ENCODE measurements around the gene STN1.
A peak's percentile ranks its signal among the peaks of the same experiment; 100 is the strongest.

Gene STN1

GRCh38 chr10:103879409-103879808 lies 38.6 kb downstream of the STN1 start:
- TF ChIP-seq GATA2 (IDR thresholded peaks at IDR 0.05; ENCODE audit: low read depth, low read length) (no peak), GATA3 (IDR thresholded peaks at IDR 0.05; ENCODE audit: low read depth, low read length) (no peak)

- TF ChIP-seq GATA3 (IDR thresholded peaks at IDR 0.05; ENCODE audit: low read depth, low read length) (no peak), GATA2 (IDR thresholded peaks at IDR 0.05; ENCODE audit: low read depth, low read length) (no peak)
These were observed 40.1 kb downstream of the STN1 start for GRCh38 chr10:103877861-103878260.

- peak; percentile 96 for TF ChIP-seq GATA2 (IDR thresholded peaks at IDR 0.05; ENCODE audit: low read depth, low read length)
- peak; percentile 64; the same call in 1 of the 2 replicates for TF ChIP-seq GATA3 (IDR thresholded peaks at IDR 0.05; ENCODE audit: low read depth, low read length)
These were observed 41.8 kb downstream of the STN1 start for GRCh38 chr10:103876155-103876554.

GRCh38 chr10:103874730-103875129 lies 43.3 kb downstream of the STN1 start:
- TF ChIP-seq GATA3 (IDR thresholded peaks at IDR 0.05; ENCODE audit: low read depth, low read length) = no peak
- peak; percentile 47 for TF ChIP-seq GATA2 (IDR thresholded peaks at IDR 0.05; ENCODE audit: low read depth, low read length)

GRCh38 chr10:103872137-103872931 lies 45.6 kb downstream of the STN1 start:
- no peak for TF ChIP-seq GATA2 (IDR thresholded peaks at IDR 0.05; ENCODE audit: low read depth, low read length)
- TF ChIP-seq GATA3 (IDR thresholded peaks at IDR 0.05; ENCODE audit: low read depth, low read length) = no peak

- TF ChIP-seq GATA3 (IDR thresholded peaks at IDR 0.05; ENCODE audit: low read depth, low read length) = no peak
- TF ChIP-seq GATA2 (IDR thresholded peaks at IDR 0.05; ENCODE audit: low read depth, low read length) = no peak
These were observed 47.0 kb downstream of the STN1 start for GRCh38 chr10:103871006-103871405.

- TF ChIP-seq GATA2 (IDR thresholded peaks at IDR 0.05; ENCODE audit: low read depth, low read length) (no peak), GATA3 (IDR thresholded peaks at IDR 0.05; ENCODE audit: low read depth, low read length) (no peak)
These were observed 47.5 kb downstream of the STN1 start for GRCh38 chr10:103870516-103870915.

GRCh38 chr10:103869336-103869735 lies 48.6 kb downstream of the STN1 start:
- no peak for TF ChIP-seq GATA3 (IDR thresholded peaks at IDR 0.05; ENCODE audit: low read depth, low read length)
- no peak for TF ChIP-seq GATA2 (IDR thresholded peaks at IDR 0.05; ENCODE audit: low read depth, low read length)

GRCh38 chr10:103868200-103868599 lies 49.8 kb downstream of the STN1 start:
- TF ChIP-seq GATA2 (IDR thresholded peaks at IDR 0.05; ENCODE audit: low read depth, low read length) (no peak), GATA3 (IDR thresholded peaks at IDR 0.05; ENCODE audit: low read depth, low read length) (no peak)

GRCh38 chr10:103861505-103861904 lies 56.5 kb downstream of the STN1 start:
- no peak for TF ChIP-seq GATA3 (IDR thresholded peaks at IDR 0.05; ENCODE audit: low read depth, low read length)
- TF ChIP-seq GATA2 (IDR thresholded peaks at IDR 0.05; ENCODE audit: low read depth, low read length) = no peak

- TF ChIP-seq GATA3 (IDR thresholded peaks at IDR 0.05; ENCODE audit: low read depth, low read length) (no peak), GATA2 (IDR thresholded peaks at IDR 0.05; ENCODE audit: low read depth, low read length) (no peak)
These were observed 58.6 kb downstream of the STN1 start for GRCh38 chr10:103859161-103860086.

GRCh38 chr10:103858360-103858759 lies 59.6 kb downstream of the STN1 start:
- TF ChIP-seq GATA3 (IDR thresholded peaks at IDR 0.05; ENCODE audit: low read depth, low read length) = no peak
- TF ChIP-seq GATA2 (IDR thresholded peaks at IDR 0.05; ENCODE audit: low read depth, low read length) = no peak

GRCh38 chr10:103856797-103857170 lies 61.2 kb downstream of the STN1 start:
- TF ChIP-seq GATA2 (IDR thresholded peaks at IDR 0.05; ENCODE audit: low read depth, low read length) = no peak
- TF ChIP-seq GATA3 (IDR thresholded peaks at IDR 0.05; ENCODE audit: low read depth, low read length) = no peak

Data from SH-SY5Y (cell line).